NCI-H146 (cell line): Measurements from ENCODE around the gene LDB2.

ENCODE experiments used
- DNase-seq: peaks from one replicate; lab custom pipeline; 2025; lab: John Stamatoyannopoulos, UW

LDB2 gene

DNA sequence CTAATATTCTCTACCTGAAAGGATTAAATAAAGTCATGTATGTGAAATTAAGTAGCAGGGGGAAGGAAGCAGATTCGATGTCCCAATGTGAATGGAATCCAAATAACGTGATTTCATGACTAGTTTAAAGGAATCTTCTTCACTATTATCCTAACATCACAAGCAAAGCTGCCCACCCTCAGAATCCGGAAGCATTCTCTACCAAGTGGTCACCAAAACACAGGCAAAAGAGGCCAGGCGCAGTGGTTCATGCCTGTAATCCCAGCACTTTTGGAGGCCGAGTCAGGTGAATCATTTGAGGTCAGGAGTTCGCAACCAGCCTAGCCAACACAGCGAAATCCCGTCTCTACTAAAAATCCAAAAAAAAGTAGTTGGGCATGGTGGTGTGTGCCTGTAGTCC lies 212.9 kb downstream of the LDB2 start:
- no peak for DNase-seq

DNA sequence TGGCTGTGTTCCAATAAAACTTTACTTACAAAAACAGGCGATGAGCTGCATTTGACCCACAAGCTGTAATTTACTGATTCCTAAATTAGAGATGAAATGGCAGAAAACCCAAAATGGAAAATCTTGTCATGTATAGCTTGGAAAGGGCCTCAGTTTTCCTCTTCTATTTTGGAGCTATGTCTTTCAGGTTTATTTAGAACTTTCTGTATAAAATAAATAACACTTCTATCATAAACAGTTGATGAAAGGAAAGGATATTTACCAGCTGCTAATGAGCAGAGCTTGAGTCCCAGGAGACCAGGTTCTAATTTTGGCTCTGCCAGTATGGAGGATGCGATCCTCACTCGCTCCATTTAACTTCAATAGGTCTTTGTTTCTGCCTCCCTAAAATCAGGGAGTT lies 213.5 kb downstream of the LDB2 start:
- no peak for DNase-seq

DNA sequence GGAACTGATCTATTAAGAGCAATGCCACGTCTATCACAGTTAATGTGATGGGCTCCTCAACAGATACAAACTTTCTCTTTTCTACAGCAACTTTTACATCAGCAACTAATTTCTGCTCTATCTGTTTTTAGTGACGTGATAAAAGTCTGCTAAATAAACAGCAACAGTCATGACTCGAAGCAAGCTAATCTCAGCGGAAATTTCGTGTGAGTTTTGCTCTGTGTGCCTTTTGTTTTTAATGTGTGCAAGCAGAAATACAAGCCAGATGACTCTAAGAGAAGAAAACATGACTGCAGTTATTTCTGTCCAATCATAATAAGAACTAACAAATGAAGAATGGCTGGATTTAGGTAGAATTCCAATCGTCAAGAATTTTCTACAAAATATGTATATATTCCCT lies 214.3 kb downstream of the LDB2 start:
- DNase-seq = no peak

DNA sequence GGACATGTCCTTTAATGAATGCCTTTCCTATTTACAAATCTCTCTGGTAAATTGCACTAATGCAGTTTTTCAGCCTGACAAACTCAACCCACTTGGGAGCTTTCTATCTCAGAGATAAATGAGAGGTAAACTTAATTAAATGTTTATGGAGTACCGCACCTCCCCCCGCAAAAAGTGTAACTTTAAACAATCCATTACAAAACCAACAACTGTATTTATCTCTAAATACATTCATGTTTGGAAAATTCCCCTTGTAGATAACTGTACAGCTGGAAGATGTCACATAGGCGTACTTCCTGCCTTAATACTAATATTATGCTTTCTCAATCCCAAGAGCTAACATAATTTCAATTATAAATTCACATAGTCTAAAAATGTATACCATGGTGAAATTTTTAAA lies 215.5 kb downstream of the LDB2 start:
- DNase-seq = no peak

DNA sequence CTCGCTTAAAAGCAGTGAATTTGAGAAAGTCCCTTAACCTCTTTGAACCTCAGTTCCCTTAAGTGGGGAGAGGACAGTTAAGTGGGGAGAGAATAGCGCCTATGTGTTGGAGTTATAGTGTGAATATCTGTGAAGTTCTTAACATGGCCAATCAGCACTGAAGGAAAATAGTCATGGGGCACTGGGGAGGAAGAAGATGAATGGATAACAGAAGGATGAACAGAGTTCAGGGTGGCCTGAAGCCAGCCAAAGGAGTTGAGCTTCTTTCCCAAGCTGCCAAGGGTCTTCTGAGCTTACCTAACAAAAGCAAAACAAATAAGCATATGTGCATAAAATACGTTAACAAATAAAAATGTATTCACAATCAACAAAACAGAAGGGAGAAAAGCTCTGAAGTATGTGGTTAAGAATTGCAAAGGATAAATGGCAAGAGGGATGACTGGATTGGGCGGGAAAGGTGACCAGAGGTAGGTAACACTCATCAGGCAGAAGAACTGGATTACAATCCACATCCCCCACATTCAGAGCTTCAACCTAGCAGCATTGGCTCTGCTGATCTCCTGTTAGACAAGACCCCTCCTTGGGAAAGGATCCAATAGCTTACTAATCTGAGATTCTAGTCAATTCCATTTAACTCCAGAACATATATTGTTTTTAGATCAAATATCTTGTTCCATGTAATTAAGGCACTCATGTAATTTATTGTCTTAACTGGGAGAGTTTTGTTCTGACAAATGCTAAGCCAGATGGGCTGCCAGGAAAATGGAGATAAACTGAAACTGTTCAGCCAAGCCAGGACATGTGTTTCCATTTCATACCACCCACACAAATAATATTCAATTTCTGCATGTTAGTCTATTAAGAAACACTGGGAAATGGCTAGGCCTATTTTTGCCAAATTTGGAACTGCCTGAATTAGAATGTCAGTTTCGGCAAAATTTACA lies 221.2 kb downstream of the LDB2 start:
- no peak for DNase-seq

DNA sequence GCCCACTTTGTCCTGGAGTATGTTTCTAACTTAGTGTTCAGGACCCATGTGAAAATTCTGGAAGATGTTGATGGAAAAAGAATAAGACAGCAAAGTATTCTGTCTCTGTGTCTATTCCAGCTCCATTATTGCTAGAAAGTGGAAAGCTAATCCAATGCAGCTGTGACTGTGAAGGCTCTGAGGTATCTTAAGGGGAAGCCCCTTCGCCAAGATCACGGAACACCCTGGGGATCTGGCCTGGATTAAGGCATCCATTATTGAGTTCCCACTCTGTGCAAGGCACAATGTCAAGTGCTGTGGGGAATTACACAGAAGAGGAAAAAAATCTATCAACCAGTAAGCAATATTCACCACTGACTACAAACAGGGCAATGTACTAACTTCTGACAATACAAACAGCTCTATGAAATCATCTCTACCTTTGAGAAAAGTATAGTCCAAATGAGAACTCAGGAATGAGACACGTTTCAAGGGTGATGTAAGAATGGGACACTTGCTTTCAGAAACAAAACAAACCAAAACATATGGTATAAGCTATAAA lies 222.1 kb downstream of the LDB2 start:
- DNase-seq = no peak

DNA sequence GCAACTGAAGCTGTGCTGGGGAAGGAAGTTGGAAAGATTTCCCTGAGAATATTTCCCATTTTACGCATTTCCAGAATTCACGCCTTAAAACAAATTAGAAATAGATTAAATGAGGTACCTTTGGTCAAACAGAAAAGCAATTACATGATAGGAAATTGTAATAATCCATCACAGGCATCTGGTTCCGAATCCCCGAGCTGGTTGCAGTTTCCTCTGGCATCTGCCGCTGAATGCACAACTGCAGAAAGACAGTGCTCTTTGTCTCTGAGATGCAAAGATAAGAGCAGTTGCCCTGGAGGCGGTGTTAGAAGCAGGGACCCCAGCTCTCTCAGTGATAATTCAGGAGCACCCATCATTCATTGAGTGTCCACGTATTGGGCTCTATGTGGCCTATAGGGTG lies 224.4 kb downstream of the LDB2 start:
- no peak for DNase-seq

DNA sequence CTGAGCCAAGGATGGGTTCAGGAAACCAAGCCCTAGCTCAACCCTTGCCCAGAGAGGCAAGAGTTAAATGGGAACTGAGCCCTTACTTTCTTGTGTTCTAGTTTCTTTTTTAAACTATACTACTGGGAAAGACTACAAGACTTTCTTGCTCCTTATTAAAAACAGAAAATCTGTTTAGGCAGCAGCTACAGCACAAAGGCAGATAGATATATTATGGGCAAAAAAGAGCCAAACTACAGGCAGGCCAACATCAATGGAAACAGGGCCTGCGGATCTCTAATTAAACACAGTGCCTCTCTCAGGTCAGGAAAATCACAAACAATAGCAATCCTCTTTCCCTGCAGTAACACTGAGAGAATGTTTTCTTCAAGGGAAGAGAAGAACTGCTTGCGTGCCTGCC lies 226.0 kb downstream of the LDB2 start:
- DNase-seq = no peak

DNA sequence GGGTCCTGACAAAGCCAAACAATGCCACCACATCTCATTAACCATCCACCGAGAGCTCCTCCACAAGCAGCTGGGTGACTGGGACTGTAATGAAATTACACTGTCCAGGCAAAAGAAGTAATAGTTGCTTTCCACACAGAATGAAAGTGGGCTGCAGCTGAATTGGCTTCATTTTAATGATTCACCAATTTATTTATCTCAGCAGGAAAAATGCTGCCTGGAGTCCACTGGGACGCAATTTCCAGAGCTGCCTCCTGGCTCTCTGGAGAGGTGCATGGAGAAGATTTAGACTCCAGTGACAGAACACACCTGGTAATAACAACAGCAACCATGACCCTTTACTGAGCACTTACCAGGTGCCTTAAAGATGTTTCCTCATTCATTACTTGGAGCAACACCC lies 226.7 kb downstream of the LDB2 start:
- DNase-seq = no peak

DNA sequence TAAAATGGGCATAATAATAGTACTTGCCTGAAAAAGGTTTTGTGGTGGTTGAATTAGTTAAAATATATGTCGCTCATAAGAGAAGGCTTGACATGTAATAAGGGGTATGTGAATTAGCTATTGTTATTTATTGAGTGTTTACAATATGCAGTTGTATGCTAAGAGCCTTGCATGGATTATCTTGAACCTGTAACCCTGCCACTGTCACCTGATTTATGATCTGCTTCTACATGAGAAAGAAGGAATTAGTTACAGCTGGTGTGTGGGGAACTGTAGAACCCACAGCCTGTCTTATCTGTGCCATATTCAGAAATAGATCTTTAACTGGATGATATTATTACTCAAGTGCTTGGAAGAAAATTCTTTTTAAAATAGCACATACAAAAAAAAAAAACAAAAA lies 227.7 kb downstream of the LDB2 start:
- no peak for DNase-seq

DNA sequence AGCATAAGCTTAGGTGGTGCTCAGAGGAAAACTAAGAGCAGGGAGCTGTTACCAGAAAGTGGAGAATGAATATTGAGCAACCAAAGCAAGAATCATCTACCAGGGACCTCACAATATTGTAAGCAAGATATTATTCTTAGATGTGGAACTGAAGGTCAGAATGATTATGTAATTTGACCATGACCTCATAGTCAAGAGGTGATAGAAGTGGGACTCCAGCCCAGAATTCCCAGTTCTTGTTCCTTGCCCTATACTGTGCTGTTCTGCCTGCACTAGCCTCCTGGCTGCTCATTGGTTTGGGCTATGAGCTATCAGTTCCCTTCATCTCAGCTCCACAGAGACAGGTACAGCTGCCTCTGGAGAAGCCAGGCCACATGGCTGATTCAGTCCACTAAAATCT lies 229.4 kb downstream of the LDB2 start:
- DNase-seq = no peak

DNA sequence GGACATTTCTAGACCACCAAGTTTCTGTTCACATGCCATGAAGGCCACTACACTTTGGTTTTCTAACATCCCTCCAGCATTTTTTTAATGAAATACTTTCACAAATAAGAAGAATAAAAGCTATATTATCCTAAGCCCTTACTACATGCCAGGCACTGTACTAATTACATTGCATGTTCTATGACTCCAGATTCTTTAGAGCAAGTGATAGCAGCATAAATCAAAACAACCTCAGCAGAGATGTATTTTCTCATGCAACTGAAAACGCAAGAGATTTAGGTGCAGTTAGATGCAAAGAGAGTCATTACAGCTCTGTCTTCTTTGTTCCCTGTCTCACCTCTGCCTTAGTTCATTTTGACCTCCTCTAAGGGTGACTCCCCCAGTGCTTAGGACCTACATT lies 230.0 kb downstream of the LDB2 start:
- DNase-seq = no peak

DNA sequence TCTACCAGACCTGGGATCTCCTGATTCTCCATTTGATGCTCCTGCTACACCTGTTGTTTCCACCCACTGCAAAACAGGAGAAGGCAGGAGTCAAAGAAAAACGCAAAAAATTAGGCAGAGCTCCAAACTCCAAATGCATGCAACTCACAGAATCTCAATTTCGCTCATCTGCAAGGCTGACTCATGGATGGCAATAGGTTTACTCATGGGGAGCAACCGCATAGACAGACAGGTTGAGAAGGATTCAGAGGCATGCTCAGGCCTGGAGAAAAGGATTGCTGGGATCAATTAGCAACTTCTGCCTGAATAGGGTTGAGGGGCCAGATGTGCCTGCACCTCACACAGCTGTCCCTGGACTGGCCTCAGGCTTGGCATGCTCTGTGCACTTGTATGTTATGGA lies 231.0 kb downstream of the LDB2 start:
- DNase-seq = no peak

DNA sequence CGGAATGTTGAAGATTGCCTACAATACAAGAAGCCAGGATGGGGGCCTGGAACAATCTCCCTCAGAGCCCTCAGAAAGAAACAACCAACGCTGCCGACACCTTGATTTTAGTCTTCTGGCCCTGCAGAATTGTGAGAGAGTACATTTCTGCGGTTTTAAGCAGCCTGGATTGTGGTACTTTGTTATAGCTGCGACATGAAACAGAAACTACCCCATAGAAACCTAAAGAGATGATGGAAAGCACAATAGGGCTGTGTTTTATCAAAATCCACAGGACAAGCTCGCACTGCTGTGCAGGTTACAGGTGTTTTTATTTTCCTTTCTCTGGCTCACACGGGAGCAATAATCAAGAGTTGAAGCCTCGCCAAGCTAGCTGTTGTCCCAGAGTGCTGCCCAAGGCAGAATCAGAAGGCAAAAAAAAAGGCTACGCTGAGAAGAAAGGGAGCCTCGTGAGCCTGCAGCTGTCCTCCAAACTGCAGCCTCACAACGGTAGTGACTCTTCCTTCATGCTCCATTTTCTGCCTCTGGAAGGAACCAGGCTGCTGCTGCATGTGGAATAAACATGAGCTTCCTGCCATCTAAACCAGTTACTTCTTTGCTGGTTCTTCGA lies 232.4 kb downstream of the LDB2 start:
- no peak for DNase-seq

DNA sequence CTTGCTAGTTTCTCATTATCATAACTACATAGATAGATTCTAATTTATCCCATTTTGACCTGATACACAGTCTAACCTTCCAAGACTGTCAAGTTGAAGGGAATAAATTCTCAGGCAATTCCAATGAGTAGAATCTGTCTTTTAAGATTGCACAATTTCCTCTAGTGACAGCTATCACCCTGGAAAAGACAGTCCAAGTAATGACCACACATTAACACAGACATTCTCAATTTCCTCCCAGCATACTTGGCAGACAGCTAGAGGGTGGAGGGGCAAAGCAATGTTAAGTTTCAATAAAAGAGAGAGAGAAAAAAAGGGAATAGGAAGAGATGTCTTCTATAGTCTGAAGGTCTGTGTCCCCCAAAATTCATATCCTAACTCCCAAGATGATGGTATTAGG lies 234.7 kb downstream of the LDB2 start:
- DNase-seq = no peak

DNA sequence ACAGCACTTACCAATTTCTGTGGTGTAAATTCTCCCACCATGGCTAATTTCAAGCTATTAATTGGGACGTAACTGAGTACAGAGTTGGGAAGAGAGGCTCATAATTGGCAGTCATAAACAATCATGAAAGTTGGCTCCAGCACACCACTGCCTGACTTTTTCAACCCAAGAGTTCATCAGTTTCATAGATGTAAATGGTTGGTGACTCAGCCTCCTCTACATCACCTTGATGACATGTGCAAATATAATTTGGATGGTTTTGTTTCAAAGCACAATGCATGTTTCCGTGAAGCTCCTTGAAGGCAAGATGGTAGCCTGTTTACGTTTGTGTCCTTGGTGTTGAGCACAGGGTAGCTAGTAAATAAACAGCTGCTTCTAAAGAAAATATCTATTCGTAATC lies 235.1 kb downstream of the LDB2 start:
- DNase-seq = no peak

DNA sequence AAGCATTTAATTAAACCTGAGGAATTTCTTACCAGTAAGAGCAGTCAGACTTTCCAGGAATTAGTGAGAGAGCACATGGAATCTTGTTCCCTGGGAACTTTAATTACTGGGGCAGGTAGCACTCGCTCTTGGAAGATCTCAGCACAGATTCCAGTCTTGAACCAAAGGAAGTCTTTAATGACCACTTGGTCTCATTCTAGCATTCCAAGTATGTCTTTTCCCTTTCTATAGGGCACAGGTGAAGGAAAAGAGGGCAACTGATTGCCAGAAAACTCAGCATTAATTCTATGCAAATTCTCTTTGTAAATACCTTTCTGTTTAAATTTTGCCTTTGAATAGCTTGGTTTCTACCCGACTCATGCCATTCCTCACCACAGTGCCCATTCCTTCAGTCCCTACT lies 236.6 kb downstream of the LDB2 start:
- no peak for DNase-seq

DNA sequence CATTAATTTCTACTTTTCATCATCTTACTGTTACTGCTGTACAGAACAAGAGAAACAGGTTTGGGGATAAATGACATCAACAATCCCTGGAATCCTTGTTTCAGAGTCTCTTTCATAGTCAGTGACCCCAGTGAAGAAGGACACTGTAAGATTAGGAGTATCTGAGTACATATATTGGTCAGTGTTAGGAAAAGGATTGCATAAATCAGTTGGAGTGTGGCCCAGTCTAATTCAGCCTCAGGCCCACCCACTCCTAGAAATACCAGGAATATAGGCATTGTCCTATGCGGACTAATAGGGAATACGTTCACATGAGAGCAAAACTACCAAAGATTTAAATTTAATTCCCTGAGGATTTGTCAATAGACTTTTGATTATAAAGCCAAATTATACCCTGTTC lies 237.8 kb downstream of the LDB2 start:
- no peak for DNase-seq

DNA sequence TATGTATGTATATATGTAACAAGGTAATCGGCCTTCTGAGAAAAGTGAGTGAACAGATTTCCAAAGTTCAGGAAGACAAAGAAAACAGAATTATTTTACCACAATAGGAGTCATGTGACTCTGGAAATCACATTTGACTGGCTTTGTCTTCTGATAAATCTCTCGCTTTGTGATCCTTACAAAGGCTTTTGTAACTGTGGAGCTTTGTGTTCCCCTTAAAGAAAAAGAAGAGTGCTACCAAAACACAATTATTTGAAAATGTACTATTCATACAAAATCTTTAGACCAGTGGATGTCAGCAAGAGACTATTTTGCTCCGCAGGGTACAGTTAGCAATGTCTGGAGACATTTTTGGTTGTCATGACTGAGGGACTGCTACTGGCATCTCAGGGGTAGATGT lies 238.8 kb downstream of the LDB2 start:
- DNase-seq = no peak

DNA sequence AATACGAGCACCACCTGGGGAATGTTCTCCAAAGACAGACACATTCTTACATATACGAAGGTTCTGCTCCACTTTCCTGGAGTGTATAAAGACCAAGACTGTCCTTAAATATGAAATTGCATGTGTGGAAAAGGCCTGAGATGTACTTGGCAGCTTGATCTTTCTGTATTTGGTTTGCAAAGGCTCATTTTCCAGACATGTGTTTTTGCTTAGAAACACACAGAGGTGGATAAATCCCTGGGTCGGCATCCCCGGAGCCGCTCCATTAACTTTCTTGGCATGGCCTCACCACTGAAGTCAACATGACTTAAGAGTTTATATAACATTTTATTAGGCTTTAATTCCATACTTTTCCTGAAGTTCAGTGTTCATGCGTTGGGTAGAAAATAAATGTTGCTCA lies 239.4 kb downstream of the LDB2 start:
- no peak for DNase-seq

DNA sequence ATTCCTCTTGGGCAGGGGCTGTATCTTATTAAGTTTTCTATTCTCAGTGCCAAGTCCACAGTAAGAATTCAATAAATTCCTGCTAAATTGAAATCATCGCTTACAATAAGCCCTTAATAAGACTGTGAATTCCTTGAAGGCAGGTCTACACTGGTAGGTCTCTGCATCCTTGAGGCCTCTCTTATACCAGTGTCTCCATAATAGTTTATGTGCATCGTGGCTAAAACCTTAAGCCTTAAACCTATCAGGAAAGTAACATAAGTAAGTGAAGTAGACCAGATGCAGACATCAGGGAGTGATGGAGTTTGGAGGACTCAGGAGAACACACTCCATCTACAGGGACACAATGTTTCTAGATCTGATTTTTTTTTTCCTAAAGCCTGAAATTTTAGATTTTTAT lies 240.3 kb downstream of the LDB2 start:
- no peak for DNase-seq

DNA sequence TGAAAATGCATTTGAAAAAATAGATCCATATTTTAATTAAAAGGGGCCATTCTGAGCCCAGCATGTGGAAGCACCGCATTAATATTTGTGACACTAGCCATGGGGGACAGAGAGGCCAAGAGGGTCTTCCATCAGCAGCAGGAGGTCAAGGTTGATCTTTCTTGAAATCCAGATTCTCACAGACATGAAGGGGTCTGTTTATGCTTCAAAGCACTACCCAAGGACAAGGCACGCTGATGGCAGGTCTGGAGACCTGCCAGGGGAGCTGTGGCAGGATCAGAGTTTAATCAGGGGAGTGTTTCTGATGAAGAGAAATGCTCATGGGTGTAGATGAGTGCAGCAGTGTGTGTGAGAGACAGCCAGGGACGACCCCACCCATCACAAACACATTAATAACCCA lies 243.3 kb downstream of the LDB2 start:
- no peak for DNase-seq

DNA sequence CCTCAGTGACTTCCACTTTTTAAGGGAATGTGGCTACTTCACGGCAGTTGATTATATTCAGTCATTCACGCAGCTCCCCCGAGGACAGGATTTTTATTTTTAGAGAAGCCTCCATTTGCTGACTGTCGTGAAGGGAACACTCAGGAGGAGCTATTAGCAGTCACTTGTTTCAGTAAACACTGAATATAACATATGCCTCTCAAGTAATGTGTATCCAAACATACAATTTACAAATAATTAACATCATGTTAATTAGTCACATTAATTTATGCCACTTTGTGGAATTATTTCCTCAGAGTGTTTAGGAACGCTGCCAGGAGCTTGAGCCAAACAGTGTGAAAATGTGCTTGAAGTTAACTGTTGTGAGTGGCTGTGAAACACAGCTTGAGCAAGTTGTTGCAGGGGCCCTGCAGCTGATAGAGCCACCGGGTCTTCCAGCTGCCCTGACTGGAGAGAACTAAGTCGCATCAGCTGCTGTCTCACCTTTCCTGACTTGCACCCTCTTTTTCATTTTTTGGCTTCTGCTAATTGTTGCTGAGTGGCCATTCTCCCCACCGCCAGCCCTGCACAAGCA lies 245.6 kb downstream of the LDB2 start:
- no peak for DNase-seq
